HCT116 (cell line): Measurements from ENCODE around the gene PKN2. TPM values are rescaled to one million over a fixed set of nuclear protein-coding genes. Genes with fewer than 3 reads are reported as not detected.

Experiments used
- ATAC-seq: fragments of 200-7000 bp; cut with Tn5 transposase; 2 replicates; pipeline ENCODE4 v1.9.1; 2020; ENCODE audit warnings: mild to moderate bottlenecking, moderate library complexity
- BruUV-seq: library from RNA; stranded (reverse); fragments of 400-500 nt; replicated peaks from 2 replicates; lab custom pipeline; 2021; lab: Mats Ljungman, UMichigan
- CTCF ChIA-PET: fragments of 300-600 bp; sonication (Branson Sonifier 250); formaldehyde crosslinking; loops from one replicate; lab custom pipeline; 2021; ENCODE audit warnings: antibody characterized with exemption; lab: Charles Lee
- POLR2A ChIA-PET: fragments of 300-600, 350-600 bp; sonication (Branson Sonifier 250); formaldehyde crosslinking; loops from one replicate; lab custom pipeline; 2021; ENCODE audit warnings: antibody characterized with exemption; lab: Charles Lee
- RAD21 ChIA-PET, 2 experiments: fragments of 300-600 bp; sonication (Branson Sonifier 250); formaldehyde crosslinking; loops; one replicate each; lab custom pipeline; 2023; ENCODE audit warnings: low total read pairs in 2 of 2; ENCODE audit not compliant: uncharacterized antibody in 2 of 2, unreplicated experiment in 2 of 2, low non-redundant PET in 1 of 2; lab: Charles Lee
- DNase-seq: peaks from one replicate; pipeline ENCODE4 v3.0.0-alpha.2; 2010; ENCODE audit warnings: low read depth, low spot score
- H2AFZ ChIP-seq: fragments of 200-600 bp; shearing (Covaris generic), sonication (generic); 2 replicates; pipeline ENCODE4 v1.6.1; 2017; ENCODE audit warnings: low read depth, mixed run types, mixed read lengths, antibody characterized with exemption, low read length; ENCODE audit not compliant: poor library complexity, severe bottlenecking
- H3K27ac ChIP-seq: 2 replicates; pipeline ENCODE4 v1.5.1; 2012; ENCODE audit warnings: low read depth, low read length
- H3K27me3 ChIP-seq: fragments of 200-600 bp; sonication (generic); 2 replicates; pipeline ENCODE4 v1.6.1; 2016; ENCODE audit warnings: mixed run types, low read length, mixed read lengths; ENCODE audit not compliant: insufficient read depth
- H3K36me3 ChIP-seq, 2 experiments: fragments of 200-500 bp in 1 of 2; fragments of 200-600 bp in 1 of 2; sonication (Bioruptor generic) in 1 of 2; sonication (generic) in 1 of 2; 2 replicates each; pipeline versions ENCODE4 v1.5.1 to v1.6.1; 2014 to 2016; ENCODE audit warnings: low read length in 2 of 2, inconsistent platforms in 1 of 2, mixed read lengths in 1 of 2, mixed run types in 1 of 2; ENCODE audit not compliant: insufficient read depth in 2 of 2, control insufficient read depth in 1 of 2
- H3K4me1 ChIP-seq, 2 experiments: fragments of 200-600 bp in 1 of 2; sonication (generic) in 1 of 2; 2 replicates each; pipeline versions ENCODE4 v1.5.1 to v1.6.1; 2012 to 2017; ENCODE audit warnings: low read length in 2 of 2, inconsistent platforms in 1 of 2, mild to moderate bottlenecking in 1 of 2, mixed read lengths in 1 of 2, mixed run types in 1 of 2, moderate library complexity in 1 of 2; ENCODE audit not compliant: insufficient read depth in 2 of 2, control insufficient read depth in 1 of 2
- H3K4me2 ChIP-seq: fragments of 200-600 bp; sonication (generic); 2 replicates; pipeline ENCODE4 v1.6.1; 2017; ENCODE audit warnings: mixed run types, low read length, mixed read lengths
- H3K4me3 ChIP-seq, 2 experiments: fragments of 200-600 bp in 1 of 2; sonication (generic) in 1 of 2; replicated peaks in 1 of 2; 2 replicates each; pipeline ENCODE4 v1.5.1; 2011 to 2016; ENCODE audit warnings: low read length in 2 of 2, control low read depth in 1 of 2, low read depth in 1 of 2, mild to moderate bottlenecking in 1 of 2, mixed read lengths in 1 of 2, mixed run types in 1 of 2
- H3K79me2 ChIP-seq: fragments of 200-600 bp; sonication (generic); 2 replicates; pipeline ENCODE4 v1.6.1; 2017; ENCODE audit warnings: mild to moderate bottlenecking, mixed run types, low read length, moderate library complexity, mixed read lengths; ENCODE audit not compliant: insufficient read depth
- H3K9ac ChIP-seq: fragments of 200-600 bp; sonication (generic); 2 replicates; pipeline ENCODE4 v1.6.1; 2016; ENCODE audit warnings: low read length, mixed read lengths
- H3K9me2 ChIP-seq: fragments of 200-600 bp; sonication (generic), shearing (Covaris generic); 2 replicates; pipeline ENCODE4 v1.6.1; 2017; ENCODE audit warnings: mixed run types, mild to moderate bottlenecking, moderate library complexity; ENCODE audit not compliant: insufficient read depth
- H3K9me3 ChIP-seq, 2 experiments: fragments of 200-500 bp in 1 of 2; fragments of 200-600 bp in 1 of 2; sonication (Bioruptor generic) in 1 of 2; sonication (generic) in 1 of 2; 2 replicates each; pipeline ENCODE4 v1.6.1; 2014 to 2017; ENCODE audit warnings: low read length in 2 of 2, mixed read lengths in 2 of 2, inconsistent platforms in 1 of 2, low read depth in 1 of 2, mild to moderate bottlenecking in 1 of 2, mixed run types in 1 of 2, moderate library complexity in 1 of 2; ENCODE audit not compliant: control insufficient read depth in 1 of 2, insufficient read depth in 1 of 2
- H4K20me1 ChIP-seq: fragments of 200-600 bp; sonication (generic), shearing (Covaris generic); 2 replicates; pipeline ENCODE4 v1.6.1; 2017; ENCODE audit warnings: mixed run types, mild to moderate bottlenecking, moderate library complexity; ENCODE audit not compliant: insufficient read depth
- ATF3 ChIP-seq: IDR thresholded peaks from 2 replicates; pipeline ENCODE4 v1.6.1; 2012
- EGR1 ChIP-seq: IDR thresholded peaks from 2 replicates; pipeline ENCODE4 v1.6.1; 2012; ENCODE audit warnings: low read depth
- ELF1 ChIP-seq: IDR thresholded peaks from 2 replicates; pipeline ENCODE4 v1.6.1; 2012; ENCODE audit warnings: low read depth, borderline replicate concordance
- EZH2 ChIP-seq: fragments of 200-600 bp; sonication (generic); IDR thresholded peaks from 2 replicates; pipeline ENCODE4 v1.6.1; 2017; ENCODE audit warnings: antibody characterized with exemption, mixed run types
- EZH2phosphoT487 ChIP-seq: fragments of 200-600 bp; IDR thresholded peaks from 2 replicates; pipeline ENCODE4 v1.6.1; 2018; ENCODE audit warnings: antibody characterized with exemption, borderline replicate concordance
- FOSL1 ChIP-seq: IDR thresholded peaks from 2 replicates; pipeline ENCODE4 v1.6.1; 2012; ENCODE audit warnings: low read depth
- JUND ChIP-seq: IDR thresholded peaks from 2 replicates; pipeline ENCODE4 v1.6.1; 2012
- POLR2A ChIP-seq: IDR thresholded peaks from 2 replicates; pipeline ENCODE4 v1.7.0; 2011; ENCODE audit warnings: borderline replicate concordance; ENCODE audit not compliant: insufficient read depth, insufficient read length; ENCODE audit errors: extremely low read depth
- POLR2AphosphoS5 ChIP-seq: IDR thresholded peaks from 2 replicates; pipeline ENCODE4 v1.6.1; 2011; ENCODE audit warnings: mild to moderate bottlenecking, low read depth, low read length, moderate library complexity
- REST ChIP-seq: IDR thresholded peaks from 2 replicates; pipeline ENCODE4 v1.6.1; 2012; ENCODE audit warnings: low read depth
- SIN3A ChIP-seq: IDR thresholded peaks from 2 replicates; pipeline ENCODE4 v1.6.1; 2012; ENCODE audit warnings: low read depth
- TCF7L2 ChIP-seq: IDR thresholded peaks from 2 replicates; pipeline ENCODE4 v1.7.0; 2011; ENCODE audit warnings: borderline replicate concordance, inconsistent platforms; ENCODE audit not compliant: insufficient read depth, insufficient read length; ENCODE audit errors: extremely low read depth
- ZFX ChIP-seq: fragments of 450-650 bp; IDR thresholded peaks from 2 replicates; pipeline ENCODE4 v1.6.1; 2017
- ZNF274 ChIP-seq: fragments of 200-500 bp; sonication (Bioruptor generic); IDR thresholded peaks from 2 replicates; pipeline ENCODE4 v1.6.1; 2014; ENCODE audit warnings: mild to moderate bottlenecking, low read depth, low read length, inconsistent platforms
- intact Hi-C: fragments of 100-400 bp; cut with micrococcal nuclease; formaldehyde crosslinking; loops from 2 replicates; pipeline ENCODE4 v1.10.0; 2022
- total RNA-seq: library from RNA; stranded (reverse); gene quantifications from one replicate; pipeline ENCODE4 v1.2.1, GENCODE V29; 2021; ENCODE audit not compliant: unreplicated experiment
- TF ChIP-seq, protein P1 (sequence below): IDR thresholded peaks from 2 replicates; pipeline ENCODE4 v1.6.1; 2012
- TF ChIP-seq, protein P2 (sequence below), 3 experiments: fragments of 200-600 bp in 1 of 3; sonication (generic) in 1 of 3; IDR thresholded peaks in 2 of 3; conservative IDR thresholded peaks in 1 of 3; 2 replicates each; pipeline ENCODE4 v1.5.1; 2012 to 2017; ENCODE audit warnings: low read depth in 2 of 3, low read length in 2 of 3, antibody characterized with exemption in 1 of 3, borderline replicate concordance in 1 of 3, control low read depth in 1 of 3, mild to moderate bottlenecking in 1 of 3, mixed read lengths in 1 of 3, mixed run types in 1 of 3, moderate library complexity in 1 of 3; ENCODE audit not compliant: insufficient read depth in 1 of 3
- TF ChIP-seq, protein P3 (sequence below): IDR thresholded peaks from 2 replicates; pipeline ENCODE4 v1.6.1; 2011; ENCODE audit warnings: mild to moderate bottlenecking, low read length, moderate library complexity; ENCODE audit not compliant: insufficient replicate concordance; ENCODE audit errors: extremely low read depth

The PKN2 gene
- total RNA-seq, 1 experiment from 2014 or later, result 44.3 TPM

DNA sequence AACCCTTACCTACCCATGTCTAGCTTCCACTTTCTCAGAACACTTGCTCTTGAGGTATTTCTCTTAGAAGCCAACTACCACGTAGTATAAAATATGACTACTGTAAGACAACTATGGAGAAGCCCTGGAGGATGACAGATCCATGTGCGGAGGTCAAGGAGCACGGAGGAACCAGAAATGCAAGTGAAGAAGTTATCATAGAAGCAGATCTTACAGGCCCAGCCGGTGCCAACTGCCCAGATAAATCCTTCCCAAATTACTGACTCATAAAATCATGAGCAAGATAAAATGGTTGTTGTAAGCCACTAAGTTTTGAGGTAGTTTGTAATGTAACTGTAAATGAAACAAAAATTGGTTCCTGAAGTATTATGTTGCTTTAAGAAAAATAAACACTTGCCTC is 194.7 kb downstream of the PKN2 start:
- ATAC-seq, result no peak
- Histone ChIP-seq H3K79me2 (peaks cover 79% of the 10 kb centered on the region), H3K27ac (no peak overlapping the region), H3K36me3 (peaks cover 2 to 16% of the 10 kb centered on the region in 2 experiments; a peak in 3 of 4 replicates), H3K4me3 (no peak overlapping the region), H2AFZ (no peak overlapping the region), H3K4me1 (no peaks in the 10 kb centered on the region), H3K9ac (no peak overlapping the region), H3K27me3 (no peaks in the 10 kb centered on the region), H4K20me1 (no peaks in the 10 kb centered on the region; the same call in 1 of the 2 replicates), H3K9me3 (no peaks in the 10 kb centered on the region), H3K9me2 (no peaks in the 10 kb centered on the region), H3K4me2 (no peak overlapping the region)
- TF ChIP-seq EZH2 (no peak), FOSL1 (no peak), ATF3 (no peak), ZNF274 (no peak), EGR1 (no peak), JUND (no peak), POLR2A (no peak), EZH2phosphoT487 (no peak), ELF1 (no peak), REST (no peak), POLR2AphosphoS5 (no peak), TCF7L2 (no peak), SIN3A (no peak), ZFX (no peak)
- TF ChIP-seq, protein P1, sequence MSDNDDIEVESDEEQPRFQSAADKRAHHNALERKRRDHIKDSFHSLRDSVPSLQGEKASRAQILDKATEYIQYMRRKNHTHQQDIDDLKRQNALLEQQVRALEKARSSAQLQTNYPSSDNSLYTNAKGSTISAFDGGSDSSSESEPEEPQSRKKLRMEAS, result no peak
- TF ChIP-seq, protein P2, sequence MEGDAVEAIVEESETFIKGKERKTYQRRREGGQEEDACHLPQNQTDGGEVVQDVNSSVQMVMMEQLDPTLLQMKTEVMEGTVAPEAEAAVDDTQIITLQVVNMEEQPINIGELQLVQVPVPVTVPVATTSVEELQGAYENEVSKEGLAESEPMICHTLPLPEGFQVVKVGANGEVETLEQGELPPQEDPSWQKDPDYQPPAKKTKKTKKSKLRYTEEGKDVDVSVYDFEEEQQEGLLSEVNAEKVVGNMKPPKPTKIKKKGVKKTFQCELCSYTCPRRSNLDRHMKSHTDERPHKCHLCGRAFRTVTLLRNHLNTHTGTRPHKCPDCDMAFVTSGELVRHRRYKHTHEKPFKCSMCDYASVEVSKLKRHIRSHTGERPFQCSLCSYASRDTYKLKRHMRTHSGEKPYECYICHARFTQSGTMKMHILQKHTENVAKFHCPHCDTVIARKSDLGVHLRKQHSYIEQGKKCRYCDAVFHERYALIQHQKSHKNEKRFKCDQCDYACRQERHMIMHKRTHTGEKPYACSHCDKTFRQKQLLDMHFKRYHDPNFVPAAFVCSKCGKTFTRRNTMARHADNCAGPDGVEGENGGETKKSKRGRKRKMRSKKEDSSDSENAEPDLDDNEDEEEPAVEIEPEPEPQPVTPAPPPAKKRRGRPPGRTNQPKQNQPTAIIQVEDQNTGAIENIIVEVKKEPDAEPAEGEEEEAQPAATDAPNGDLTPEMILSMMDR (IDR thresholded peaks at IDR 0.05 in 2 of 3, conservative IDR thresholded peaks at IDR 0.05 in 1 of 3; ENCODE audit: borderline replicate concordance in 1 of 3, insufficient read depth in 1 of 3, low read depth in 2 of 3, low read length in 2 of 3), result no peak
- TF ChIP-seq, protein P3, sequence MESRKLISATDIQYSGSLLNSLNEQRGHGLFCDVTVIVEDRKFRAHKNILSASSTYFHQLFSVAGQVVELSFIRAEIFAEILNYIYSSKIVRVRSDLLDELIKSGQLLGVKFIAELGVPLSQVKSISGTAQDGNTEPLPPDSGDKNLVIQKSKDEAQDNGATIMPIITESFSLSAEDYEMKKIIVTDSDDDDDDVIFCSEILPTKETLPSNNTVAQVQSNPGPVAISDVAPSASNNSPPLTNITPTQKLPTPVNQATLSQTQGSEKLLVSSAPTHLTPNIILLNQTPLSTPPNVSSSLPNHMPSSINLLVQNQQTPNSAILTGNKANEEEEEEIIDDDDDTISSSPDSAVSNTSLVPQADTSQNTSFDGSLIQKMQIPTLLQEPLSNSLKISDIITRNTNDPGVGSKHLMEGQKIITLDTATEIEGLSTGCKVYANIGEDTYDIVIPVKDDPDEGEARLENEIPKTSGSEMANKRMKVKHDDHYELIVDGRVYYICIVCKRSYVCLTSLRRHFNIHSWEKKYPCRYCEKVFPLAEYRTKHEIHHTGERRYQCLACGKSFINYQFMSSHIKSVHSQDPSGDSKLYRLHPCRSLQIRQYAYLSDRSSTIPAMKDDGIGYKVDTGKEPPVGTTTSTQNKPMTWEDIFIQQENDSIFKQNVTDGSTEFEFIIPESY, result no peak
- no peak for DNase-seq
- RAD21 ChIA-PET, result no interaction called here
- intact Hi-C loops, result no loop called here
- CTCF ChIA-PET, result interaction anchor here (1.3 to 2.6 kb wide), 2 partner anchors 13 to 143 kb away, joined by 9 to 13 read pairs; partner anchors contain the start of gene GTF2B
- no TSS peak for BruUV-seq
- POLR2A ChIA-PET, result interaction anchor here (0.9 to 1.8 kb wide), 2 partner anchors 12 to 13 kb away, joined by 3 to 7 read pairs; no protein-coding TSS in a partner anchor
